GM12801 (cell line): ENCODE results near the gene C1orf116.

Source experiments
- CTCF ChIP-seq: IDR thresholded peaks from one replicate; pipeline ENCODE4 v1.5.1; 2011; ENCODE audit warnings: control low read depth; ENCODE audit not compliant: insufficient read length; ENCODE audit errors: extremely low read depth

C1orf116 gene

GRCh38 chr1:206979379-206980043 is 53.0 kb downstream of the C1orf116 start:
- TF ChIP-seq CTCF: no peak

GRCh38 chr1:206978259-206978658 is 54.3 kb downstream of the C1orf116 start:
- no peak for TF ChIP-seq CTCF

- no peak for TF ChIP-seq CTCF
These were observed 57.2 kb downstream of the C1orf116 start for GRCh38 chr1:206975306-206975705.

GRCh38 chr1:206974140-206974539 is 58.4 kb downstream of the C1orf116 start:
- TF ChIP-seq CTCF: no peak

- TF ChIP-seq CTCF: no peak
These were observed 59.8 kb downstream of the C1orf116 start for GRCh38 chr1:206972728-206973127.

- no peak for TF ChIP-seq CTCF
These were observed 61.4 kb downstream of the C1orf116 start for GRCh38 chr1:206971029-206971655.

GRCh38 chr1:206970446-206970845 is 62.1 kb downstream of the C1orf116 start, which contains the start of gene FCAMR:
Gene FCAMR (minus strand): TSS chr1:206970460. CDS start chr1:206970125, 335 bp downstream.
- TF ChIP-seq CTCF: no peak
